HUES64 (cell line): ENCODE results near the gene ATG12.

ENCODE experiments used
- H3K27ac ChIP-seq: 2 replicates; pipeline ENCODE4 v1.7.0; 2013; ENCODE audit warnings: low read depth, low read length, inconsistent platforms
- H3K27me3 ChIP-seq: 2 replicates; pipeline ENCODE4 v1.6.1; 2013; ENCODE audit warnings: mild to moderate bottlenecking, low read length; ENCODE audit not compliant: insufficient read depth
- H3K36me3 ChIP-seq: 2 replicates; pipeline ENCODE4 v1.6.1; 2013; ENCODE audit warnings: mild to moderate bottlenecking, low read length; ENCODE audit not compliant: insufficient read depth
- H3K4me1 ChIP-seq: 2 replicates; pipeline ENCODE4 v1.6.1; 2013; ENCODE audit warnings: mild to moderate bottlenecking, low read length, moderate library complexity; ENCODE audit not compliant: insufficient read depth
- H3K4me3 ChIP-seq: 2 replicates; pipeline ENCODE4 v1.5.1; 2013; ENCODE audit warnings: mild to moderate bottlenecking, low read length, moderate library complexity
- H3K9ac ChIP-seq: 2 replicates; pipeline ENCODE4 v1.6.1; 2013; ENCODE audit warnings: mild to moderate bottlenecking, low read depth, low read length
- H3K9me3 ChIP-seq: 2 replicates; pipeline ENCODE4 v1.6.1; 2013; ENCODE audit warnings: low read depth, low read length; ENCODE audit not compliant: insufficient read depth
- WGBS: fragments of 150-250, 120-280 bp; methylation state at CpG from one replicate; pipeline ENCODE4 v1.1.7; 2013; ENCODE audit warnings: missing lambda C conversion rate; 5-methylcytosine and 5-hydroxymethylcytosine counted together

ATG12 gene

GRCh38 chr5:115806986-115807653, 34.2 kb downstream of the ATG12 start:
- 91% methylated on average over 2 of the region's 2 CpGs for WGBS

DNA sequence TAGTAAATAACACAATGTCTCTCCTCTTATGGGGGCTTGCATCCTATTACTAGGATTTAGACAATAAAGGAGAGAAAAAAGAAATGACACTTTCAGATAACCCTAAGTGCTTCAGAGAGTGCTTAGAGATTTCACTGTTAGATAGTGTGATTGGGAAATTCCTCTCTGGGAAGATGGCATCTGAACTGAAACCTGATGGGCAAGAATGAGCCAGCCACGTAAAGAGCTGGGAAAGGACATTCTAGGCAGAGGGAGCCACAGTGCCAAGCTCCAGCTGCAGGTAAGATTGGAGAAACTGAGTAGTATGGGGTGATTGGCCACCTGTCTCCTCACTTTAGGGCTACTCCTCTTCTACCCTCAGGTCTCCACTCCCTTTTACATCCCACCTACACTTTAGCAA, 39.4 kb downstream of the ATG12 start:
- 83% methylated on average over 1 of the region's 1 CpG for WGBS
- Histone ChIP-seq H3K27me3 (no peaks in the 10 kb centered on the region), H3K27ac (no peak overlapping the region), H3K4me3 (no peak overlapping the region), H3K9ac (no peak overlapping the region), H3K9me3 (no peaks in the 10 kb centered on the region), H3K36me3 (peaks cover 19% of the 10 kb centered on the region), H3K4me1 (peaks cover 7% of the 10 kb centered on the region)

More at GRCh38 chr5:115806986-115807653, 34.2 kb downstream of the ATG12 start:
- Histone ChIP-seq H3K27me3 (no peaks in the 10 kb centered on the region), H3K4me3 (no peak overlapping the region), H3K9me3 (no peaks in the 10 kb centered on the region), H3K4me1 (peaks cover 15% of the 10 kb centered on the region), H3K27ac (no peak overlapping the region; the same call in 1 of the 2 replicates), H3K36me3 (peaks cover 26% of the 10 kb centered on the region), H3K9ac (peak overlapping the region; percentile 39; the same call in 1 of the 2 replicates)

DNA sequence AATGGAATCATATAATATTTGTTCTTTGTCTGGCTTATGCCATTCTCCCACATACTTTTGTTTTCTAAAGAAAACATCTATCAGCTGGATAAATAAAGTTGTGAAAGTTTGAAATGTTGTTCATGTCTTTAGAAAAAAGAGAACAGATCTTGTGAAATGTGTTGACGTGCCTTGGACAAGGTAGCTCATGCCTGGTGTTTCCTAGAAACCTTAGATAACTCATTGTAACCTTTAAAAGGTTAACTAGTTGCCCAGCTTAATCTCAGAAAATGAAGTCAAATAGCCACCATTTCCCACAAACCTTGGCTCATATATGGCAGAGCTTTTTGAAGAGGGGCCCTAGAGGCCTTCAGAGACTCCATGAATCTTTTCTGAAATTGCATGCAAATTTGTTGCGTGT, 40.2 kb downstream of the ATG12 start:
- Histone ChIP-seq H3K9ac (no peak overlapping the region), H3K27ac (no peak overlapping the region), H3K4me3 (no peak overlapping the region), H3K36me3 (peaks cover 16% of the 10 kb centered on the region), H3K9me3 (no peaks in the 10 kb centered on the region), H3K27me3 (no peaks in the 10 kb centered on the region), H3K4me1 (no peaks in the 10 kb centered on the region)
- WGBS: 98% methylated on average over 2 of the region's 2 CpGs

DNA sequence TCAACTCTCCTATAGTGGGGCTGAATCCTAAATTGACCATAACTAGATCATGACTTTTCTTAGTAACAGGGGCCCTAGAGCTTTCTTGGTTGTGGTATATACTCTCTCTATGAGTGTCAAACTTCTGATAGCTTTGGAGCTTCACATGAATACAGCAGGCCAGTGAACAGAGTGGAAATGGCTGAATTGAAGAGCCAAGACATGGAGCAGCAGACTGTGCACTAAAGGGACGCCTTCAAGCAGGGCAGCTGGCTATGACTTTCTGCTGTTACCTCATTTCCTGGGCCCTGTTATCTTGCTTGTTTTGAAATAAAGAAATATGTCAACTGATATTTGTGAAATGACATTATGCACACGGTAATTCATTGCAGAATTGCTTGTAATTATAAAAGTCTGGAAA, 41.3 kb downstream of the ATG12 start:
- 92% methylated on average over 2 of the region's 2 CpGs for WGBS
- peaks cover 6% of the 10 kb centered on the region for H3K36me3 ChIP-seq
- no peak overlapping the region for H3K9ac ChIP-seq

GRCh38 chr5:115798252-115798651, 43.1 kb downstream of the ATG12 start:
- H3K9me3 ChIP-seq: no peaks in the 10 kb centered on the region
- H3K4me1 ChIP-seq: no peaks in the 10 kb centered on the region
- WGBS: 93% methylated on average over 2 of the region's 2 CpGs
- no peak overlapping the region for H3K27ac ChIP-seq
- H3K9ac ChIP-seq: no peak overlapping the region
- no peaks in the 10 kb centered on the region for H3K36me3 ChIP-seq
- H3K4me3 ChIP-seq: no peak overlapping the region
- H3K27me3 ChIP-seq: no peaks in the 10 kb centered on the region

More for the DNA sequence above, 41.3 kb downstream of the ATG12 start:
- Histone ChIP-seq H3K27ac (no peak overlapping the region), H3K4me1 (no peaks in the 10 kb centered on the region), H3K4me3 (no peak overlapping the region), H3K27me3 (no peaks in the 10 kb centered on the region), H3K9me3 (no peaks in the 10 kb centered on the region)

DNA sequence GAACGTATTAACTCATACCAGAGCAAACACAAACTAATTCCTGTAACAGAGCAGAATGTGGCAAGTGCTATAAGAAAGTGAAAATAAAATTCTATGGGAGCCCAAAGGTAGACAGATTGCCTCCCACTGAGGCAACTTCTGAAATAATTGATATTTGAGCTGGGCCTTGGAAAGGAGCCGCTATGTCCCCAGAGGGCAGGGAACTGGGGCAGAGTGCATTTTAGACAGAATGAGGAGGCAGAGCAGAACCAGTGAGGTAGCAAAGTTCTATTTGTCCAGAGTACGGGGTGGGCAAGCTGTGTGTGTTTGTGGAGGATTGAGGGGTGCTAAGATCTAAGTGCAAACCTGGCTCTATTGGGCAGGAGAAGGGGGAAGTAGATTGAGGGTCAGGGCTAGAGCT, 44.7 kb downstream of the ATG12 start:
- Histone ChIP-seq H3K9ac (no peak overlapping the region), H3K9me3 (no peaks in the 10 kb centered on the region), H3K4me3 (no peak overlapping the region), H3K4me1 (no peaks in the 10 kb centered on the region), H3K36me3 (no peaks in the 10 kb centered on the region), H3K27ac (no peak overlapping the region), H3K27me3 (no peaks in the 10 kb centered on the region)
- 85% methylated on average over 3 of the region's 3 CpGs for WGBS

GRCh38 chr5:115795700-115796099, 45.7 kb downstream of the ATG12 start:
- WGBS: 83% methylated on average over 1 of the region's 1 CpG
- no peak overlapping the region for H3K9ac ChIP-seq
- H3K4me1 ChIP-seq: no peaks in the 10 kb centered on the region
- H3K27ac ChIP-seq: no peak overlapping the region
- no peaks in the 10 kb centered on the region for H3K36me3 ChIP-seq
- H3K27me3 ChIP-seq: no peaks in the 10 kb centered on the region
- no peak overlapping the region for H3K4me3 ChIP-seq
- no peaks in the 10 kb centered on the region for H3K9me3 ChIP-seq

DNA sequence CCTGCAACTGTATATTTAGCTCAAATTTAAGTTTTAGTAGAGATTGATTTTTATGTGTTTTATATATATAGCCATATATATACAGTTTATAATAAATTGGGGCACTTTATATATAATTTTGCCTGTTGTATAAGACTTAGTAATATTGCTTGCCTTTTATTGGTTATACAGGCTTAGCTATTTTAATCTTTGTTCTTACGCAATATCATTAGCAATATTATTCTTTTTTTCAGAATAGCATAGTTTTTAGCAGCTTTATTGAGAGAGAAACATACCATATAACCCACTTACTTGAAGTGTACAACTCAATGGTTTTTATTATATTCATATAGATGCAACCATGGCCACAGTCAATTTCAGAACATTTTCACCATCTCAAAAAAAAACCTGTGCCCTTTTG, 52.9 kb downstream of the ATG12 start:
- no peak overlapping the region for H3K4me3 ChIP-seq
- no peak overlapping the region for H3K9ac ChIP-seq
- H3K27ac ChIP-seq: no peak overlapping the region
- no CpG with 5 or more reads among the region's 1 CpG for WGBS
- no peaks in the 10 kb centered on the region for H3K27me3 ChIP-seq
- peaks cover 12% of the 10 kb centered on the region for H3K9me3 ChIP-seq
- H3K4me1 ChIP-seq: peaks cover 9% of the 10 kb centered on the region
- H3K36me3 ChIP-seq: no peaks in the 10 kb centered on the region

GRCh38 chr5:115787426-115787825, 53.9 kb downstream of the ATG12 start:
- Histone ChIP-seq H3K4me3 (no peak overlapping the region), H3K4me1 (peaks cover 9% of the 10 kb centered on the region), H3K36me3 (no peaks in the 10 kb centered on the region), H3K9me3 (peaks cover 12% of the 10 kb centered on the region), H3K27ac (no peak overlapping the region), H3K9ac (no peak overlapping the region), H3K27me3 (no peaks in the 10 kb centered on the region)
- WGBS: 0% methylated on average over 1 of the region's 1 CpG

- Histone ChIP-seq H3K9ac (no peak overlapping the region), H3K36me3 (no peaks in the 10 kb centered on the region), H3K27ac (peak overlapping the region; percentile 46; the same call in 1 of the 2 replicates), H3K4me1 (peaks cover 9% of the 10 kb centered on the region), H3K27me3 (no peaks in the 10 kb centered on the region), H3K4me3 (no peak overlapping the region), H3K9me3 (peaks cover 11% of the 10 kb centered on the region)
- WGBS: 60% methylated on average over 6 of the region's 6 CpGs
Measured at GRCh38 chr5:115785381-115786065, 55.8 kb downstream of the ATG12 start.

GRCh38 chr5:115778417-115778816, 62.9 kb downstream of the ATG12 start:
- H3K9ac ChIP-seq: no peak overlapping the region
- WGBS: 78% methylated on average over 1 of the region's 1 CpG
- H3K4me1 ChIP-seq: no peaks in the 10 kb centered on the region
- no peaks in the 10 kb centered on the region for H3K9me3 ChIP-seq
- no peak overlapping the region for H3K4me3 ChIP-seq
- no peak overlapping the region for H3K27ac ChIP-seq
- no peaks in the 10 kb centered on the region for H3K27me3 ChIP-seq
- no peaks in the 10 kb centered on the region for H3K36me3 ChIP-seq
